GM18526 (cell line): ENCODE measurements around the gene GP1BB.

Experiments
- POLR2A ChIP-seq: IDR thresholded peaks from 3 replicates; pipeline ENCODE4 v1.6.1; 2011; ENCODE audit not compliant: insufficient read length; ENCODE audit errors: extremely low read depth

Gene GP1BB

GRCh38 chr22:19758896-19759426 lies 35.6 kb downstream of the GP1BB start:
- TF ChIP-seq POLR2A: no peak

- no peak for TF ChIP-seq POLR2A
These were observed 36.2 kb downstream of the GP1BB start for GRCh38 chr22:19759427-19760057.

DNA sequence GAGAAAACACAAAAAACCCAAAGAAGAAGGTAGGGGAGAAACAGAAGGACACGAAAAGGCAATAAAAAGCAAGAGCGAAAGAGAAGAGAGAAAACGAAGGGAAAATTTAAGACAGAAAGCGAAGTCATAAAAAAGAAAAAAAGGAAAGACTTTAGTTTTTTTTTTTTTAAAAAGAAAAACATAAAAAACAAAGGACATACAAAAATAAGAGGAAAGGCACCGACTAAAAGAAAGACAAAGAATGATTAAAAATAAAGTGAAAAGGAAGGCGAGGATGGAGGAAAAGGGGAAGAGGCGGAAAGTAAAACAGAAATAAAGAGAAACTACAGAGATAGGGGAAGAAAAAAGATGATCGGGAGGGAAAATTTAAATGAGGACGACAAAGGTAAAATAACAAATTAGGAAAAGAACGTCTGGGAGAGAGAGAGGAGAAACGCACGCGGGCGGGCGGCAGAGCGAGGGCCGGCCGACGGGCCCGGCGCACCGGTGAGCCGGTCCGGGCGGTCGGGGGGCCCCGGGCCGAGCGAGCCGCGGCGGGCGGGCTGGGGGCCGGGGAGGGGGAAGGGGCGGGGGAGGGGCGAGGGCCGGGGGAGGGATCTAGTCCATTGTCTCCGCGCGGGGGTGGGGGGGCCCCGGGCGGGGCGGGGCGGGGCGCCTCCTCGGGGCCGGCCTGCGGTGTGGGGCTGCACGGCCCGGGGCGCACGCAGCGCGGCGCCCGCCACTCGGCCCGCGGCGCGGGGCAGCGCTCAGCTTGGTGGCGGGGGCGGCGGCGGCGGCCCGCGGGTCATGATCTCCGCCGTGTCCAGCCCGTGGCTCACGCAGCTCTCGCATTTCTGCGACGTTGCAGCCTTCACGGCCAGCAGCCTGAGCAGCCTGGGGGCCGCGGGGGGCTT lies 37.0 kb downstream of the GP1BB start, which contains the start of gene TBX1:
TSS of gene TBX1 (plus strand) at position 721 of the 893 bp plus-strand sequence. CDS start at position 787, 66 bp downstream.
- TF ChIP-seq POLR2A: no peak

DNA sequence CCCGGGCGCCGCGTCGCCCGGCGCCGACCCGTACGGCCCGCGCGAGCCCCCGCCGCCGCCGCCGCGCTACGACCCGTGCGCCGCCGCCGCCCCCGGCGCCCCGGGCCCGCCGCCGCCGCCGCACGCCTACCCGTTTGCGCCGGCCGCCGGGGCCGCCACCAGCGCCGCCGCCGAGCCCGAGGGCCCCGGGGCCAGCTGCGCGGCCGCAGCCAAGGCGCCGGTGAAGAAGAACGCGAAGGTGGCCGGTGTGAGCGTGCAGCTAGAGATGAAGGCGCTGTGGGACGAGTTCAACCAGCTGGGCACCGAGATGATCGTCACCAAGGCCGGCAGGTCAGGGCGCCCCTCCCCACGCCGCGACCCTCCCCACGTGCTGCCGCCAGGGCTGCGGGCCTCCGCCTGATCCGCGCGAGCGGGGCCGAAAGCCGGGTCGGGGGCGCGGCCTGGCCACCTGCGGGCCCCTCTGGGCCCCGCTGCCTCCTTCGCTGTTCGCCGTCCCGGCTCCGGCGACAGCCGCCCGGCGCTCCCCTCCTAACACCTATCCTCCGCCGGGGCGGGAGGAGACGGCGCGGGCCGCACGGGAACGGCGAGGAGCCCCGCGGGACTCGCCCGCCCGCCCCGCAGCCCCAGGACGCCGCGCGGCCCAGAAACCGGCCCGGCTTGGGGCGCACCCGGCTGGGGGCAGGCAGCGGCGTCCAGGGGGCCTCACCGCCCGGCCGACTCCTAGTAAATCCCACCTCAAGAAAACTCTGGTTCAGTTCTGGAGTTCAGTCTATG lies 37.8 kb downstream of the GP1BB start:
- no peak for TF ChIP-seq POLR2A

- TF ChIP-seq POLR2A: no peak
These were observed 38.6 kb downstream of the GP1BB start for GRCh38 chr22:19761725-19762567.

DNA sequence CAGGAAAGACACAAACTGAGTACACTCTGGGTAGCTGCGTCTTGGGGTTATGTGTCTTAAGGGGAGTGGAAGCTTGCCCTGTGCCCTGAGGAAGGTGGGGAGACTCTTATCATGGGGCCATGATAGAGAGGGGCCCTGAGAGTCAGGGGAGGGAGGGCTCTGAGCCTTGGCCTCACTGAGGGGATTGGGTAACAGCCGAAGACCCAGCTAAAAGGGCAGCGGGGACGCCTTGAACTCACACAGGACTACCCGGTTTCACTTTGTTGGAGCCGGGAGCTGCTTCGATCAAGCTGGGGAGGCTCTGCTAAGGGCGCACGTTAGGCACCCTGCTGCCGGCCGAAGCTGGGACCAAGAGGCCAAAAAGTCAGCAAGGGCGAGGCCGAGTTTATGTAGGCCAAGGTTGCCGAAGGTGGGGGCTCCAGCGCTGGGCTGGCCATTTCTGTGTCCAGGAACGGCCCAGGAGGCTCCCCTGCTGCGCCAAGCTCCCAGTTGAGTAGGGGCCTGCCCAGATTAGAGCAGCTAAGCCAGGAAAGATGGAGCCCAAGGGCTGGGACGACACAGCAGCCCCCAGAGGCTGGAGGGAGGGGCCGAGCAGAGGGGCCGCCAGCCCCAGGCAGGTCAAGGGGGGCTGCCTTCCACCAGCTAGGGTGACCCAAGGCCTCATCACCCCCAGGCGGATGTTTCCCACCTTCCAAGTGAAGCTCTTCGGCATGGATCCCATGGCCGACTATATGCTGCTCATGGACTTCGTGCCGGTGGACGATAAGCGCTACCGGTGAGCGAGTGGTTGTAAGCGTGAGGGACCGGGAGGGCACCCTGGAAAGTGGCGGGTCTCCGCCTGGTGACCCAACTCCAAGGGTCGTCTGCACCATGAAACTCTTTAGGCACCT lies 39.5 kb downstream of the GP1BB start:
- no peak for TF ChIP-seq POLR2A

- no peak for TF ChIP-seq POLR2A
These were observed 40.3 kb downstream of the GP1BB start for GRCh38 chr22:19763458-19764298.

GRCh38 chr22:19764299-19764593 lies 40.9 kb downstream of the GP1BB start:
- no peak for TF ChIP-seq POLR2A

DNA sequence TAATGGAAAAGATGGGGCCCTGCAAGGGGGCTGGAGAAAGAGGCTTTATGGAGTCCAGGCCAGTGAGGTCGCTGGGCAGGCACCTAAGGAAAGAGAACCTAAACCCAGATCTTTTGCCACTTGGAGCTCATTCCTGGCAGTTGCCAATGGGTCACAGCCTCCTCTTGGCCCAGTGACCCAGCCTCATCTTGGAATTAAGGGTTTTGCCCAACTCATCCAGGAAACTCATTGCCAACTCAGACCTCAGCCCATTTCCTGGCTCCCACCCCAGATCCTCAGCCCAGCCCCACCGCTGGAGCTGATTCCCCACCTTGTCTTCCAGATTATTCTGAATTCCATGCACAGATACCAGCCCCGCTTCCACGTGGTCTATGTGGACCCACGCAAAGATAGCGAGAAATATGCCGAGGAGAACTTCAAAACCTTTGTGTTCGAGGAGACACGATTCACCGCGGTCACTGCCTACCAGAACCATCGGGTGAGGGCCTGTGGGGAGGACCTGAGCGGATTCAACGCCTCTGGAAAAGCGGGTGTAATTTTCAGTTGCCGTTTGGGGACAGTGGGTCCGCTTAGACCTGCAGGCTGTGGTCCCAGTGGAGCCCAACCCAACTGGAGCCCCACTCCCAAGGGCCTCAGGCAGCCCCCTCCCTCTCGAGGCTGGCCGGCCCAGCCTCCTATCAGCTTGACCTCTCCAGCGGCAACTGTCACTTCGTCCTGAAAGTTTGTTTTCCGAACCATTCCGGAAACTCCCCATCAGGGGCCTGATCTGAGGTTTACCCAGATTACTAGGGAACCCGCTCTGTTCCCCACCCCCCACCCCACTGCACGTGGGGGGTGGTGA lies 41.5 kb downstream of the GP1BB start:
- no peak for TF ChIP-seq POLR2A

- no peak for TF ChIP-seq POLR2A
These were observed 42.3 kb downstream of the GP1BB start for GRCh38 chr22:19765477-19766239.

- no peak for TF ChIP-seq POLR2A
These were observed 42.8 kb downstream of the GP1BB start for GRCh38 chr22:19766240-19766510.

DNA sequence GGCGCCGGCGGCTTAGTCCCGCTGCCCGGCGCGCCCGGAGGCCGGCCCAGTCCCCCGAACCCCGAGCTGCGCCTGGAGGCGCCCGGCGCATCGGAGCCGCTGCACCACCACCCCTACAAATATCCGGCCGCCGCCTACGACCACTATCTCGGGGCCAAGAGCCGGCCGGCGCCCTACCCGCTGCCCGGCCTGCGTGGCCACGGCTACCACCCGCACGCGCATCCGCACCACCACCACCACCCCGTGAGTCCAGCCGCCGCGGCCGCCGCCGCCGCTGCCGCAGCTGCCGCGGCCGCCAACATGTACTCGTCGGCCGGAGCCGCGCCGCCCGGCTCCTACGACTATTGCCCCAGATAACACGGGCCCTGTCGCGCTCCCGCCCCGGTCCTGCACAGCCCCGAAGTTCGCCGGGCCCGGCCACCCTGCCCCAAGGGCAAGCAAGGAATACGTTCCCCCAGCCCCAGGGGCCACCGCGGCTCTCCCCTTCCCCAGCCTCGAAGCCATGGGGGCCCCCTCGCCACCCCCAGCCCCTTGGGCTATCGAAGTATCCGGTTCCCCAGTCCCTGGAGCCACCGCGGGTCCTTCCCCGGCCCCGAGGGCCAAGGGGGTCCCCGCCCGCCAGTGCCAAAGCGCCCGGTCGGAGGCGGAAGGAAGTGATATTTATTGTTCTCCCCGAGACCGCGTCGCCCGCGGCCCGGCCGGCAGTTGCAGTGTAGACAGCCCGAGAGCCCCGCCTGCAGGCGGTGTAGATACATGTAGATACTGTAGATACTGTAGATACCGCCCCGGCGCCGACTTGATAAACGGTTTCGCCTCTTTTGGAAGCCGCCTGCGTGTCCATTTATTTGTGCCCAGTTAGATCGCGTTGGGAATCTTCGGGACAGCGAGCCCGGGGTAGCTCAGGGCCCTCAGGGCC lies 43.4 kb downstream of the GP1BB start:
- no peak for TF ChIP-seq POLR2A
